Mucosa of rectum (tissue), 2 donors: ENCODE data around the gene OPN5.
"Not testable (repeated sequence)": the region's sequence is repeated elsewhere in the genome, so short reads cannot be mapped to it uniquely, and the experiment has no call there.

ENCODE experiments used
- H3K27ac ChIP-seq, 2 donors: one replicate each; pipeline ENCODE4 v1.7.0; 2013; ENCODE audit warnings: inconsistent platforms in 2 of 2, low read depth in 2 of 2, low read length in 2 of 2
- H3K27me3 ChIP-seq, 2 donors: one replicate each; pipeline ENCODE4 v1.7.0; 2013; ENCODE audit warnings: low read length in 2 of 2; ENCODE audit not compliant: control insufficient read depth in 2 of 2, insufficient read depth in 2 of 2
- H3K36me3 ChIP-seq, 2 donors: one replicate each; pipeline ENCODE4 v1.7.0; 2013; ENCODE audit warnings: low read length in 2 of 2; ENCODE audit not compliant: control insufficient read depth in 2 of 2, insufficient read depth in 2 of 2
- H3K4me1 ChIP-seq, 2 donors: one replicate each; pipeline ENCODE4 v1.7.0; 2013; ENCODE audit warnings: low read length in 2 of 2, mild to moderate bottlenecking in 1 of 2; ENCODE audit not compliant: control insufficient read depth in 2 of 2, insufficient read depth in 2 of 2
- H3K4me3 ChIP-seq, 2 donors: one replicate each; pipeline ENCODE4 v1.7.0; 2013; ENCODE audit warnings: low read length in 2 of 2
- H3K9ac ChIP-seq, 2 donors: one replicate each; pipeline ENCODE4 v1.7.0; 2013; ENCODE audit warnings: low read length in 2 of 2, low read depth in 1 of 2, mild to moderate bottlenecking in 1 of 2
- H3K9me3 ChIP-seq, 2 donors: one replicate each; pipeline ENCODE4 v1.7.0; 2013; ENCODE audit warnings: low read length in 2 of 2; ENCODE audit not compliant: control insufficient read depth in 2 of 2
- donor health status: healthy.
- donor health status: Normal muscosa, but diverticular disease.

The OPN5 gene, protein sequence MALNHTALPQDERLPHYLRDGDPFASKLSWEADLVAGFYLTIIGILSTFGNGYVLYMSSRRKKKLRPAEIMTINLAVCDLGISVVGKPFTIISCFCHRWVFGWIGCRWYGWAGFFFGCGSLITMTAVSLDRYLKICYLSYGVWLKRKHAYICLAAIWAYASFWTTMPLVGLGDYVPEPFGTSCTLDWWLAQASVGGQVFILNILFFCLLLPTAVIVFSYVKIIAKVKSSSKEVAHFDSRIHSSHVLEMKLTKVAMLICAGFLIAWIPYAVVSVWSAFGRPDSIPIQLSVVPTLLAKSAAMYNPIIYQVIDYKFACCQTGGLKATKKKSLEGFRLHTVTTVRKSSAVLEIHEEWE

DNA sequence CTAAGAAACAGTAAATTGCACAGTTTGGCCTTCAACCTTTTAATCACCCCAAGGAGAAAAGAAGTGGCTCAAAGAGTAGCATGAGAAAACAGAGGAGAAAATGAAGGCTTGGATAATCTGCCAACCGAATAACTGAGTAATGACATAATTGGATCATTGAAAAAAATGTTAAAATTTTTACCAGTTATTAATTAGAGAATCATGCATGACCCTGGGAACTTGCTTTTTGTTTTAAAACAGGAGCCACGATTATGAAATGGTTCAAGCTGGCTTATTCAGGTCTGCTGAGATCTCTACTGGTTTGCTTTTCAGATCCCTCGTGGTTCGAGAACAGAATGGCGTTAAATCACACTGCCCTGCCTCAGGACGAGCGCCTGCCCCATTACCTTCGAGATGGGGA lies at the start of gene OPN5:
Gene OPN5 (plus strand): TSS at position 301 of the 400 bp plus-strand sequence. CDS start 35 bp downstream, at position 336.
- no peaks in the 10 kb centered on the region for H3K9me3 ChIP-seq
- peaks cover 0 to 2% of the 10 kb centered on the region in 2 donors for H3K27me3 ChIP-seq
- H3K36me3 ChIP-seq = no peaks in the 10 kb centered on the region
- H3K4me3 ChIP-seq = no peak within 1 kb of the TSS
- no peak within 1 kb of the TSS for H3K9ac ChIP-seq
- no peak within 1 kb of the TSS for H3K27ac ChIP-seq
- H3K4me1 ChIP-seq = no peaks in the 10 kb centered on the region

DNA sequence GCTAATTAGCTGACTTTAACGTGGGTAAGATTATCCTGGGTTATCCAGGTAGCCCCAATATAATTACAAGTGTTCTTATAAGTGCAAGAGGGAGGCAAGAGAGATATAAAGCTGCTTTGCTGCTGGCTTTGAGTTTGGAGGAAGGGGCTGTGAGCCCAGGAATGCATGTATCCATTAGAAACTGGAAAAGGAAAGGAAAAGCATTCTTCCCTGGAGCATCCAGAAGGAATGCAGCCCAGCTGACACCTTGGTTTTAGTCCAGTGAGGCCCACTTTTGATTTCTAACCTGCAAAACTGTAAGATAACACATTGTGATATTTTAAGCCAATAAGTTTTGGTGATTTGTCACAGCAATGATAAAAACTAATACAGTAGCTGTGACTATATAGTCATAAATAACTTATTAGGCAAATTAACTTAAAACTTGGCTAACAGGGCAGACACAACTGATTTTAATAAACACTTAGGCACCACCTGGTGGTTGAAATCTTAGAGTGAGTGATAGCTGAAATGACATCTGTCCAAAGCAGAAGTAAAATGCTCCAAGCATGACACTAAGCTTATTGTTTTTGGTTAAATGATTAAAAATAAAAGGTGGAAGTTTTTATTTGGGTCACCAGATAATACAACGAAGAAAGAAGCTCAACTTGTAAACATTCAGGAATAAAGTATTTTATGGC lies 47.8 kb upstream of the OPN5 start:
- H3K9me3 ChIP-seq = no peaks in the 10 kb centered on the region
- no peak overlapping the region for H3K27ac ChIP-seq
- no peak overlapping the region for H3K9ac ChIP-seq
- peaks cover 0 to 6% of the 10 kb centered on the region in 2 donors for H3K4me1 ChIP-seq
- no peak overlapping the region for H3K4me3 ChIP-seq
- no peaks in the 10 kb centered on the region for H3K27me3 ChIP-seq
- H3K36me3 ChIP-seq = no peaks in the 10 kb centered on the region

- no peak overlapping the region for H3K27ac ChIP-seq
Observed at GRCh38 chr6:47734831-47735481, 46.9 kb upstream of the OPN5 start.

GRCh38 chr6:47736083-47736700 lies 45.6 kb upstream of the OPN5 start:
- H3K27me3 ChIP-seq = no peaks in the 10 kb centered on the region
- H3K36me3 ChIP-seq = no peaks in the 10 kb centered on the region
- H3K4me1 ChIP-seq = peaks cover 0 to 6% of the 10 kb centered on the region in 2 donors
- H3K9me3 ChIP-seq = no peaks in the 10 kb centered on the region
- H3K27ac ChIP-seq = no peak overlapping the region
- H3K9ac ChIP-seq = no peak overlapping the region
- no peak overlapping the region for H3K4me3 ChIP-seq

More at GRCh38 chr6:47734831-47735481, 46.9 kb upstream of the OPN5 start:
- Histone ChIP-seq H3K9me3 (no peaks in the 10 kb centered on the region), H3K36me3 (no peaks in the 10 kb centered on the region), H3K4me3 (no peak overlapping the region), H3K9ac (no peak overlapping the region), H3K27me3 (no peaks in the 10 kb centered on the region), H3K4me1 (peaks cover 0 to 6% of the 10 kb centered on the region in 2 donors)

GRCh38 chr6:47737406-47737805 lies 44.4 kb upstream of the OPN5 start:
- Histone ChIP-seq H3K9ac (no peak overlapping the region), H3K27ac (no peak overlapping the region), H3K27me3 (no peaks in the 10 kb centered on the region), H3K36me3 (no peaks in the 10 kb centered on the region), H3K9me3 (no peaks in the 10 kb centered on the region), H3K4me3 (no peak overlapping the region), H3K4me1 (peaks cover 0 to 10% of the 10 kb centered on the region in 2 donors)

GRCh38 chr6:47740714-47741113 lies 41.1 kb upstream of the OPN5 start:
- Histone ChIP-seq H3K4me3 (no peak overlapping the region), H3K4me1 (peaks cover 0 to 10% of the 10 kb centered on the region in 2 donors), H3K9me3 (no peaks in the 10 kb centered on the region), H3K27me3 (no peaks in the 10 kb centered on the region), H3K27ac (no peak overlapping the region), H3K36me3 (no peaks in the 10 kb centered on the region), H3K9ac (no peak overlapping the region)

- H3K27ac ChIP-seq = no peak overlapping the region
- H3K9ac ChIP-seq = no peak overlapping the region
- no peak overlapping the region for H3K4me3 ChIP-seq
- H3K4me1 ChIP-seq = peaks cover 0 to 4% of the 10 kb centered on the region in 2 donors
- H3K27me3 ChIP-seq = no peaks in the 10 kb centered on the region
- no peaks in the 10 kb centered on the region for H3K36me3 ChIP-seq
- no peaks in the 10 kb centered on the region for H3K9me3 ChIP-seq
Observed at GRCh38 chr6:47741807-47742206, 40.0 kb upstream of the OPN5 start.

DNA sequence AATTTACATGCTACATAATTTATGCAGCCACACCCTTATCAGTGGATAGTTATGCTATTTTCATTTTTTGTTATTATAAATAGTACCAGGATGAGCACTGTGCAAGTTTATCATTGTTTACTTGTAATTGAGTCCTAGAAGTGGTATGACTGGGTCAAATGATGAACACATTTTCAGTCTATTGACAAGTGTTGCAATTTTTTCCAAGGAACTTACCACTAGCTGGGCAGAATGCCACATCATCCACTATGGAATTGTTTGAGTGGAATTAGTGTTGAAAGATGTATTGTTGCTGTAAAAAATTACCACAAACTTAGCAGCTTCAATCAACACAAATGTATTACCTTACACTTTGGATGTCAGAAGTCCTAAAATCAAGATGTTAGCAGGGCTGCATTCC lies 38.1 kb upstream of the OPN5 start:
- Histone ChIP-seq H3K27me3 (no peaks in the 10 kb centered on the region), H3K4me3 (no peak overlapping the region), H3K27ac (no peak overlapping the region), H3K36me3 (no peaks in the 10 kb centered on the region), H3K9me3 (no peaks in the 10 kb centered on the region), H3K9ac (no peak overlapping the region), H3K4me1 (peaks cover 0 to 4% of the 10 kb centered on the region in 2 donors)

- not testable (repeated sequence) for H3K36me3 ChIP-seq, H3K9me3 ChIP-seq, H3K9ac ChIP-seq, H3K27me3 ChIP-seq, H3K4me3 ChIP-seq, H3K4me1 ChIP-seq, H3K27ac ChIP-seq
Observed at GRCh38 chr6:47745269-47745668, 36.6 kb upstream of the OPN5 start.

DNA sequence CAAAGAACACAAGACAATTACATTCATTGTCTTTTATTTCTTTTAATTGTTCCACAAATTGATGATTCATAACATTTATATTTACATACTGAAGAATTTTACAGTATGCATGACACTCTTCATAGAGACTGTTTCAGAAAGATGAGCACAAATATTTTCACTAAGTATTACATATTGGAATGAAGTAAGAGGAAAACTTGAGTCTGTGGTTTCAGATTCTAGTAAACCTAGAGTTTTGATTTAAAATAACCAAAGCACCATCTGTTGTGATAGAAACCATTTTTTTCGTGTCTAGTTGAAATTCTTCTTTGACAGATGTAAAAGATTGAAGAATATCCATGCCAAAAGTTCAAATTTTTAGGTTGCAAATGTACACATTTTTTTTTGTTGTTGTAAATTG lies 32.1 kb upstream of the OPN5 start:
- H3K36me3 ChIP-seq = no peaks in the 10 kb centered on the region
- no peaks in the 10 kb centered on the region for H3K9me3 ChIP-seq
- H3K9ac ChIP-seq = no peak overlapping the region
- no peaks in the 10 kb centered on the region for H3K4me1 ChIP-seq
- no peak overlapping the region for H3K4me3 ChIP-seq
- H3K27me3 ChIP-seq = no peaks in the 10 kb centered on the region
- H3K27ac ChIP-seq = no peak overlapping the region
